Posterior cingulate gyrus (tissue), 11 donors: ENCODE results near the gene VAX1.
"Not testable (repeated sequence)": the region's sequence is repeated elsewhere in the genome, so short reads cannot be mapped to it uniquely, and the experiment has no call there.

Experiments used
- DNase-seq, 10 donors: peaks; one replicate each; pipeline versions ENCODE4 v3.0.0 to v3.0.0-alpha.2; 2020 to 2021; ENCODE audit warnings: mixed read lengths in 3 of 10
- intact Hi-C: fragments of 100-400 bp; cut with DNase I; formaldehyde crosslinking; loops from one replicate; pipeline ENCODE4 v1.15.1; 2023

VAX1 gene

GRCh38 chr10:117094856-117095255 lies 43.2 kb downstream of the VAX1 start:
- intact Hi-C loops, result no loop called here

GRCh38 chr10:117092386-117092785 lies 45.7 kb downstream of the VAX1 start:
- intact Hi-C loops, result no loop called here
- peak in 4 of 10 donors; percentile 24 to 90 (median 48) for DNase-seq

More at GRCh38 chr10:117094856-117095255, 43.2 kb downstream of the VAX1 start:
- DNase-seq, result peak in 5 of 10 donors; percentile 20 to 83 (median 48)

- intact Hi-C loops, result no loop called here
- no peak for DNase-seq
Observed at GRCh38 chr10:117090834-117091233, 47.2 kb downstream of the VAX1 start.

- intact Hi-C loops, result no loop called here
- no peak for DNase-seq
Observed at GRCh38 chr10:117087521-117087920, 50.5 kb downstream of the VAX1 start.

DNA sequence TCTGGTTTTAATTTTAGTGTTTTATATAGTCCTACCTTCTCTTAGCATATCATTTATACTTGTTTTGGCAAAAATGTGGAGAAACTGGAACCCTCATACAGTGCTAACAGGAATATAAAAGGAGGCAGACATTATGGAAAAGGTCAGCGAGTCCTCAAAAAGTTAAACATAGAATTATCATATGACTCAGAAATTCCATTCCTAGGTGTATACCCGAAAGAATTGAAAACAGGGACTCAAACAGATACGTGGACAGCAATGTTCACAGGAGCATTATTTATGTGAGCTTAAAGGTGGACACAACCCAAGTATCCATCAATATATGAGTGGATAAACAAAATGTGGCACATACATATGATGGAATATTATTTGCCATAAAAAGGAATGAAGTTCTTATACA lies 51.5 kb downstream of the VAX1 start:
- no peak for DNase-seq
- intact Hi-C loops, result no loop called here

GRCh38 chr10:117084421-117085246 lies 53.4 kb downstream of the VAX1 start:
- intact Hi-C loops, DNase-seq: not testable (repeated sequence)
